Endothelial cell of umbilical vein (primary cell): ENCODE measurements around the gene C1orf53. TPM values are rescaled to one million over a fixed set of nuclear protein-coding genes. Genes with fewer than 3 reads are reported as not detected.

Experiments
- BruUV-seq: library from RNA; stranded (reverse); fragments of 400-500 nt; replicated peaks from 2 replicates; lab custom pipeline; 2021; lab: Mats Ljungman, UMichigan
- CTCF ChIA-PET: fragments of 300-600, 350-600 bp; sonication (Branson Sonifier 250); formaldehyde crosslinking; loops from one replicate; lab custom pipeline; 2021; ENCODE audit warnings: antibody characterized with exemption, inconsistent platforms; lab: Charles Lee
- POLR2A ChIA-PET: fragments of 300-600, 350-600 bp; sonication (Branson Sonifier 250); formaldehyde crosslinking; loops from one replicate; lab custom pipeline; 2021; ENCODE audit warnings: antibody characterized with exemption, inconsistent platforms; lab: Charles Lee
- DNase-seq: peaks from one replicate; pipeline ENCODE4 v3.0.0-alpha.2; 2011; ENCODE audit warnings: low read depth, low spot score
- FAIRE-seq: peaks from 2 replicates; lab custom pipeline; 2011; peaks lifted over from hg19 to GRCh38; lab: Jason Lieb, UNC
- H2AFZ ChIP-seq: 2 replicates; pipeline ENCODE4 v1.6.0; 2012; ENCODE audit warnings: low read depth, low read length, control low read depth, inconsistent platforms
- H3K27ac ChIP-seq: 2 replicates; pipeline ENCODE4 v1.5.1; 2011; ENCODE audit warnings: low read depth, mild to moderate bottlenecking, control low read depth, low read length, moderate library complexity; ENCODE audit not compliant: insufficient read depth
- H3K27me3 ChIP-seq, 2 experiments: 2 replicates each; pipeline versions ENCODE4 v1.6.0 to v1.6.1; 2011; ENCODE audit warnings: low read length in 2 of 2, mixed read lengths in 1 of 2; ENCODE audit not compliant: control insufficient read depth in 2 of 2, insufficient read depth in 2 of 2
- H3K36me3 ChIP-seq, 2 experiments: 2 replicates in 1 of 2; 3 replicates in 1 of 2; pipeline ENCODE4 v1.5.1; 2011; ENCODE audit warnings: low read length in 2 of 2, mild to moderate bottlenecking in 1 of 2, moderate library complexity in 1 of 2; ENCODE audit not compliant: control insufficient read depth in 2 of 2, insufficient read depth in 2 of 2; ENCODE audit errors: extremely low read depth in 1 of 2
- H3K4me1 ChIP-seq: 3 replicates; pipeline ENCODE4 v1.5.1; 2011; ENCODE audit warnings: mild to moderate bottlenecking, low read length; ENCODE audit not compliant: control insufficient read depth, insufficient read depth; ENCODE audit errors: extremely low read depth
- H3K4me2 ChIP-seq: 2 replicates; pipeline ENCODE4 v1.6.1; 2011; ENCODE audit warnings: low read length, control low read depth, mixed read lengths; ENCODE audit not compliant: insufficient read depth
- H3K4me3 ChIP-seq, 3 experiments: fragments of 200-600 bp in 1 of 3; sonication (generic), shearing (Covaris generic) in 1 of 3; replicated peaks in 1 of 3; 2 replicates each; pipeline ENCODE4 v1.5.1; 2011 to 2016; ENCODE audit warnings: control low read depth in 3 of 3, low read length in 3 of 3, mild to moderate bottlenecking in 2 of 3, inconsistent platforms in 1 of 3, low read depth in 1 of 3, moderate library complexity in 1 of 3; ENCODE audit not compliant: insufficient read depth in 1 of 3
- H3K79me2 ChIP-seq: 2 replicates; pipeline ENCODE4 v1.6.0; 2012; ENCODE audit warnings: low read length, inconsistent platforms; ENCODE audit not compliant: control insufficient read depth, insufficient read depth
- H3K9ac ChIP-seq: replicated peaks from 2 replicates; pipeline ENCODE3; 2011; ENCODE audit warnings: low read length, control low read depth; ENCODE audit not compliant: insufficient read depth; ENCODE audit errors: extremely low read depth
- H3K9me1 ChIP-seq: replicated peaks from 3 replicates; pipeline ENCODE4 v1.6.0; 2011; ENCODE audit warnings: mild to moderate bottlenecking, low read length; ENCODE audit not compliant: control insufficient read depth, insufficient read depth; ENCODE audit errors: extremely low read depth
- H3K9me3 ChIP-seq: replicated peaks from 2 replicates; pipeline ENCODE4 v1.5.1; 2012; ENCODE audit warnings: low read length, inconsistent platforms; ENCODE audit not compliant: control insufficient read depth, insufficient read depth
- H4K20me1 ChIP-seq: replicated peaks from 2 replicates; pipeline ENCODE3; 2011; ENCODE audit warnings: mild to moderate bottlenecking, low read length; ENCODE audit not compliant: control insufficient read depth, insufficient read depth; ENCODE audit errors: extremely low read depth
- EZH2 ChIP-seq: IDR thresholded peaks from 2 replicates; pipeline ENCODE4 v1.6.1; 2012; ENCODE audit warnings: borderline replicate concordance, low read depth, mild to moderate bottlenecking, moderate library complexity, low read length, inconsistent platforms; ENCODE audit not compliant: severe bottlenecking
- FOS ChIP-seq: IDR thresholded peaks from 2 replicates; pipeline ENCODE4 v1.6.1; 2011; ENCODE audit warnings: mild to moderate bottlenecking, low read length, moderate library complexity, borderline replicate concordance; ENCODE audit not compliant: insufficient read depth
- GATA2 ChIP-seq: IDR thresholded peaks from 2 replicates; pipeline ENCODE4 v1.7.0; 2011; ENCODE audit warnings: low read depth, mild to moderate bottlenecking, moderate library complexity, mixed read lengths, low read length; ENCODE audit not compliant: insufficient read length, insufficient read depth
- JUN ChIP-seq: IDR thresholded peaks from 2 replicates; pipeline ENCODE4 v1.6.1; 2011; ENCODE audit warnings: borderline replicate concordance, low read depth; ENCODE audit not compliant: insufficient read length, insufficient read depth
- MYC ChIP-seq: IDR thresholded peaks from one replicate; pipeline ENCODE4 v1.6.1; 2011; ENCODE audit warnings: mild to moderate bottlenecking, low read depth, low read length
- POLR2A ChIP-seq: IDR thresholded peaks from 2 replicates; pipeline ENCODE4 v1.6.1; 2012; ENCODE audit warnings: low read depth, mild to moderate bottlenecking, control low read depth, low read length
- POLR2AphosphoS5 ChIP-seq: IDR thresholded peaks from 2 replicates; pipeline ENCODE4 v1.6.1; 2012; ENCODE audit warnings: low read depth, mild to moderate bottlenecking, control low read depth, low read length, moderate library complexity; ENCODE audit not compliant: insufficient read depth
- dilution Hi-C: fragments of 300-500 bp; cut with MboI; formaldehyde crosslinking; loops from one replicate; pipeline ENCODE4 v1.15.0; 2019; ENCODE audit warnings: low sequenced_read_pairs; ENCODE audit not compliant: extremely low pct_ligation_motif_present
- intact Hi-C: fragments of 100-400 bp; cut with micrococcal nuclease; formaldehyde crosslinking; loops from one replicate; pipeline ENCODE4 v1.10.0; 2022
- polyA plus RNA-seq, 4 experiments: library from polyadenylated mRNA; depleted of rRNA in 3 of 4; stranded (reverse) in 3 of 4; unstranded in 1 of 4; fragments of >200 nt; gene quantifications; 2 replicates each; pipeline versions ENCODE4 v1.2.1 to v1.2.3, GENCODE V29; 2011 to 2012; ENCODE audit warnings: missing spikeins in 1 of 4
- total RNA-seq: library from RNA; stranded (reverse); gene quantifications from 2 replicates; pipeline ENCODE4 v1.2.3, GENCODE V29; 2021
- TF ChIP-seq, protein P1 (sequence below): IDR thresholded peaks from 2 replicates; pipeline ENCODE4 v1.6.1; 2011; ENCODE audit not compliant: insufficient read depth, insufficient read length
- TF ChIP-seq, protein P2 (sequence below), 2 donors: IDR thresholded peaks; 1 replicate in 1 of 2; 2 replicates in 1 of 2; pipeline ENCODE4 v1.5.1; 2011; ENCODE audit warnings: low read length in 2 of 2, mild to moderate bottlenecking in 2 of 2, moderate library complexity in 2 of 2, control low read depth in 1 of 2, inconsistent platforms in 1 of 2, low read depth in 1 of 2; ENCODE audit not compliant: insufficient read depth in 1 of 2; ENCODE audit errors: extremely low read depth in 1 of 2

The C1orf53 gene
- total and polyA plus RNA-seq, 2 donors (not counting 3 experiments of a cell fraction or from before 2014, with no cell fraction given) = 3.5 to 6.5 TPM

DNA sequence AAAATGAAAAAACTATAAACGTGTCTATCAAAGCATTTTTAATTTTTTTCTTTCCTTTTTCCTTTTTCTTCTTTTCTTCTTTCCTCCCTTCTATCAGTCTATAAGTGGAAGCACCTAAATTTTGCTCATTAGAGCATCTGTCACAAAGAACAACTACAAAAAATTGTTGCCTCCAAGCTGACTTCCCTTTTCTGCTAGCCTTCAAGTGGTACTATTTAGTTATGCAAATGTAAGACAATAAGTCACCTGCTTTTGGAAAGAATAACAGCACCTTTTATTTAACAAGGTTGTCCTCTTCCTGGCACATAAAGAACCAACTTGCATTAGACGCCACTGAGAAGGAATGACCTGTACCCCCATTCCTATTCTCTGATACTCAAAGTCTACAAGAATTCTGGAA is 45.0 kb upstream of the C1orf53 start:
- H3K27me3 ChIP-seq = no peaks in the 10 kb centered on the region
- no peak overlapping the region for H3K9ac ChIP-seq
- dilution Hi-C loops (no loop called here), intact Hi-C loops (no loop called here)
- H3K9me1 ChIP-seq = no peaks in the 10 kb centered on the region
- H4K20me1 ChIP-seq = no peaks in the 10 kb centered on the region
- H2AFZ ChIP-seq = no peak overlapping the region
- H3K4me2 ChIP-seq = no peak overlapping the region
- FAIRE-seq = no peak
- no peaks in the 10 kb centered on the region for H3K79me2 ChIP-seq
- no peak overlapping the region for H3K27ac ChIP-seq
- POLR2A ChIA-PET = no interaction called here
- no peak for TF ChIP-seq POLR2AphosphoS5
- TF ChIP-seq FOS = no peak
- no peak for TF ChIP-seq GATA2
- TF ChIP-seq JUN = no peak
- TF ChIP-seq MYC = no peak
- TF ChIP-seq, protein P1, sequence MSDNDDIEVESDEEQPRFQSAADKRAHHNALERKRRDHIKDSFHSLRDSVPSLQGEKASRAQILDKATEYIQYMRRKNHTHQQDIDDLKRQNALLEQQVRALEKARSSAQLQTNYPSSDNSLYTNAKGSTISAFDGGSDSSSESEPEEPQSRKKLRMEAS = no peak
- TF ChIP-seq, protein P2, sequence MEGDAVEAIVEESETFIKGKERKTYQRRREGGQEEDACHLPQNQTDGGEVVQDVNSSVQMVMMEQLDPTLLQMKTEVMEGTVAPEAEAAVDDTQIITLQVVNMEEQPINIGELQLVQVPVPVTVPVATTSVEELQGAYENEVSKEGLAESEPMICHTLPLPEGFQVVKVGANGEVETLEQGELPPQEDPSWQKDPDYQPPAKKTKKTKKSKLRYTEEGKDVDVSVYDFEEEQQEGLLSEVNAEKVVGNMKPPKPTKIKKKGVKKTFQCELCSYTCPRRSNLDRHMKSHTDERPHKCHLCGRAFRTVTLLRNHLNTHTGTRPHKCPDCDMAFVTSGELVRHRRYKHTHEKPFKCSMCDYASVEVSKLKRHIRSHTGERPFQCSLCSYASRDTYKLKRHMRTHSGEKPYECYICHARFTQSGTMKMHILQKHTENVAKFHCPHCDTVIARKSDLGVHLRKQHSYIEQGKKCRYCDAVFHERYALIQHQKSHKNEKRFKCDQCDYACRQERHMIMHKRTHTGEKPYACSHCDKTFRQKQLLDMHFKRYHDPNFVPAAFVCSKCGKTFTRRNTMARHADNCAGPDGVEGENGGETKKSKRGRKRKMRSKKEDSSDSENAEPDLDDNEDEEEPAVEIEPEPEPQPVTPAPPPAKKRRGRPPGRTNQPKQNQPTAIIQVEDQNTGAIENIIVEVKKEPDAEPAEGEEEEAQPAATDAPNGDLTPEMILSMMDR (IDR thresholded peaks at IDR 0.05; ENCODE audit: extremely low read depth in 1 of 2, insufficient read depth in 1 of 2, low read depth in 1 of 2, low read length in 2 of 2) = no peak
- no peak for TF ChIP-seq EZH2
- no peak for TF ChIP-seq POLR2A
- no peak for DNase-seq
- no peak overlapping the region for H3K4me3 ChIP-seq
- no peaks in the 10 kb centered on the region for H3K9me3 ChIP-seq
- no peaks in the 10 kb centered on the region for H3K4me1 ChIP-seq
- CTCF ChIA-PET = no interaction called here
- H3K36me3 ChIP-seq = no peaks in the 10 kb centered on the region
- BruUV-seq = no TSS peak
